ENCODE results near the gene MARCHF10. TPM values are rescaled to one million over a fixed set of nuclear protein-coding genes. Genes with fewer than 3 reads are reported as not detected.
A peak's percentile ranks its signal among the peaks of the same experiment; 100 is the strongest.
"Not testable (repeated sequence)": the region's sequence is repeated elsewhere in the genome, so short reads cannot be mapped to it uniquely, and the experiment has no call there.

MARCHF10 gene
- total and polyA plus RNA-seq, 2 experiments from 2014 or later: 1.8 to 2.1 TPM

DNA sequence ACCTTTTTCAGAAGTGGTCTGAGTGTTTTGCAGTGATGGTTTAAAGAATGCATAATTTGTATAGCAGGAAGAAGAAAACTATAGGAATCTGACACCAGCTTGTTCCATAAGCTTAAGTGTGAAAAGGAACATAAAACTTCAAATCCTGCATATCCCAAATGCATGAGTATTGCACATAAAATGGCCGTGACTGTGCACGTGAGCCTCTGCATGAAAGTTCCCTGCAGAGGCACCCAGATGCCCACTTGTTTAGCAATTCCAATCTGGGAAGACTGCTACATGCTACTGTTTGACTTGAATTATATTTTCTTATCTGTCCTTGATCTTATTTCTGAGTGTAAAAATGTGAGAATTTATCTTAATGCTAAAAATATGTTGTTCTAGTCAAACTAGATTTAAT is 21.5 kb downstream of the MARCHF10 start:
- Histone ChIP-seq H3K27ac (no peak overlapping the region), H3K79me2 (ENCODE audit: insufficient read depth) (no peaks in the 10 kb centered on the region), H3K27me3 (replicated peaks; ENCODE audit: insufficient read depth) (no peaks in the 10 kb centered on the region), H3K36me3 (ENCODE audit: low read depth) (no peaks in the 10 kb centered on the region), H3K4me2 (ENCODE audit: unreplicated experiment) (no peak overlapping the region), H3K9ac (no peak overlapping the region), H3K4me1 (ENCODE audit: insufficient read depth) (peaks cover 30% of the 10 kb centered on the region), H3K9me2 (ENCODE audit: insufficient read depth) (no peaks in the 10 kb centered on the region), H3K9me3 (ENCODE audit: low read depth) (no peaks in the 10 kb centered on the region), H4K20me1 (ENCODE audit: insufficient read depth) (no peaks in the 10 kb centered on the region), H3K4me3 (no peak overlapping the region), H2AFZ (no peak overlapping the region), H3F3A (ENCODE audit: insufficient read depth) (peaks cover 24% of the 10 kb centered on the region)
- DNase-seq: no peak
- no peak for TF ChIP-seq EZH2phosphoT487 (IDR thresholded peaks at IDR 0.05; ENCODE audit: insufficient read depth, low read depth)
- no peak for TF ChIP-seq EZH2 (IDR thresholded peaks at IDR 0.05; ENCODE audit: insufficient read depth, poor library complexity, severe bottlenecking)
- 88 to 92% methylated on average over 2 of the region's 2 CpGs for WGBS, 2 experiments (ENCODE audit: low coverage in 1 of 2, low lambda C conversion rate in 2 of 2, missing lambda C conversion rate in 2 of 2)
- in situ Hi-C loops (cut with MboI): no loop called here

DNA sequence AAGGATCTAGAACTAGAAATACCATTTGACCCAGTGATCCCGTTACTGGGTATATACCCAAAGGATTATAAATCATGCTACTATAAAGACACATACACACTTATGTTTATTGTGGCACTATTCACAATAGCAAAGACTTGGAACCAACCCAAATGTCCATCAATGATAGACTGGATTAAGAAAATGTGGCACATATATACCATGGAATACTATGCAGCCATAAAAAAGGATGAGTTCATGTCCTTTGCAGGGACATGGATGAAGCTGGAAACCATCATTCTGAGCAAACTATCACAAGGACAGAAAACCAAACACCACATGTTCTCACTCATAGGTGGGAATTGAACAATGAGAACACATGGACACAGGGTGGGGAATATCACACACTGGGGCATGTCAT is 22.1 kb downstream of the MARCHF10 start:
- H3K4me2 ChIP-seq (ENCODE audit: unreplicated experiment); H2AFZ ChIP-seq; H3K9me2 ChIP-seq (ENCODE audit: insufficient read depth); H3K36me3 ChIP-seq (ENCODE audit: low read depth); H3K27ac ChIP-seq; H4K20me1 ChIP-seq (ENCODE audit: insufficient read depth); H3K9ac ChIP-seq; H3K27me3 ChIP-seq (replicated peaks; ENCODE audit: insufficient read depth); in situ Hi-C loops (cut with MboI); DNase-seq; H3K79me2 ChIP-seq (ENCODE audit: insufficient read depth); H3K9me3 ChIP-seq (ENCODE audit: low read depth); H3K4me3 ChIP-seq: not testable (repeated sequence)
- peaks cover 31% of the 10 kb centered on the region for H3K4me1 ChIP-seq (ENCODE audit: insufficient read depth)
- WGBS, 2 experiments (ENCODE audit: low coverage in 1 of 2, low lambda C conversion rate in 2 of 2, missing lambda C conversion rate in 2 of 2): 50 to 52% methylated on average over 1 of the region's 1 CpG
- H3F3A ChIP-seq (ENCODE audit: insufficient read depth): peaks cover 24% of the 10 kb centered on the region

DNA sequence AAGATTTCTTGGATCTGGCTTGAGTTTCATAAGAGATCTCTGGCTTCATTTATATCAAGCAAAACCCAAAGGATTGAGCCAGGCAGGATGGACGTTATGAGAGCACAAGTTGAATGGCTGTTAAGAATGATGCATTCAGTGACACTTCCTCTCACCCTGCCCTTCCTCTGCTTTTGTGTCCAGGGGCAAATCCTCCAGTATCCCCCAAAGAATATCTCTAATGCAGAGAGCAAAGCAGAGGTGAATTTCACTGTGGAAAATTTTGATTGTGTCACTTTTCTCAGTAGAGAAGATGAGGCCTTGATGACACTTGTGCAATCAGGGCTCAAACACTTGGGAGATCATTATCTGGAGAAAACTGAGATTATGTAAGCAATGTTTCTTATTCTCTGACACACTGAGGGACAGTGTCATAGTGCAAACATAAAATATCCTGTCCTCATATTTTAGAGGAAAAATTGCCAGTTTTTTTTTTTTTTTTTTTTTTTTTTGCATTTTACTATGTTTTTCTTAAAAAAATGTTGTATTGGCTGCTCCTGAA is 25.3 kb downstream of the MARCHF10 start:
- Histone ChIP-seq H3K4me2 (ENCODE audit: unreplicated experiment) (no peak overlapping the region), H2AFZ (no peak overlapping the region), H3K79me2 (ENCODE audit: insufficient read depth) (no peaks in the 10 kb centered on the region), H3K27ac (no peak overlapping the region), H3F3A (ENCODE audit: insufficient read depth) (peaks cover 38% of the 10 kb centered on the region), H3K9me3 (ENCODE audit: low read depth) (no peaks in the 10 kb centered on the region), H3K9ac (no peak overlapping the region), H3K27me3 (replicated peaks; ENCODE audit: insufficient read depth) (no peaks in the 10 kb centered on the region), H3K4me3 (no peak overlapping the region), H4K20me1 (ENCODE audit: insufficient read depth) (no peaks in the 10 kb centered on the region), H3K9me2 (ENCODE audit: insufficient read depth) (no peaks in the 10 kb centered on the region), H3K36me3 (ENCODE audit: low read depth) (no peaks in the 10 kb centered on the region), H3K4me1 (ENCODE audit: insufficient read depth) (peaks cover 43% of the 10 kb centered on the region)
- in situ Hi-C loops (cut with MboI): no loop called here
- DNase-seq: no peak
- WGBS, 2 experiments (ENCODE audit: low coverage in 1 of 2, low lambda C conversion rate in 2 of 2, missing lambda C conversion rate in 2 of 2): 92 to 95% methylated on average over 1 of the region's 1 CpG
- TF ChIP-seq EZH2phosphoT487 (IDR thresholded peaks at IDR 0.05; ENCODE audit: insufficient read depth, low read depth): no peak
- no peak for TF ChIP-seq EZH2 (IDR thresholded peaks at IDR 0.05; ENCODE audit: insufficient read depth, poor library complexity, severe bottlenecking)

DNA sequence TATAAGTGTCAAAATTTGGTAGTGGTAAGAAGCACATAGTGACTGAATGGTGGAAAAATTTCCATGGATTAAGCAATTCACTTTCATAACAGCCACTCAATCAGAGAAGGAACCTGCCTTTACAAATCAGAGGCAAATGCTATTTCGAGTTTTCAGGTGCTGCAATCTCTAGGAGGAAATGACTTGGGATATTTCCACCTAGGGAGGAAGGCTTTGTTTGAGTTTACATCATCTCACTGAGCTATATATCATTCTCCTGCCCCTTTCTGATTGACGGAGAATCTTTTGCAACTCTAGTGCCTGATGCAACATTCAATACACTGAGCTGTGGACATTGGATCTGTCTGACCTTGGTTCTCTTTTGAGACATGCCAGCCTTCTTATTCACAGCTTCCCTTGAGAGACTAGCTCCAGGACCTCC is 26.3 kb downstream of the MARCHF10 start:
- no peaks in the 10 kb centered on the region for H3K27me3 ChIP-seq (replicated peaks; ENCODE audit: insufficient read depth)
- peak; percentile 57 for DNase-seq
- peak overlapping the region; percentile 39 for H3K4me2 ChIP-seq (ENCODE audit: unreplicated experiment)
- no peak overlapping the region for H3K4me3 ChIP-seq
- peaks cover 38% of the 10 kb centered on the region for H3F3A ChIP-seq (ENCODE audit: insufficient read depth)
- H4K20me1 ChIP-seq (ENCODE audit: insufficient read depth): no peaks in the 10 kb centered on the region
- H3K79me2 ChIP-seq (ENCODE audit: insufficient read depth): no peaks in the 10 kb centered on the region
- TF ChIP-seq EZH2phosphoT487 (IDR thresholded peaks at IDR 0.05; ENCODE audit: insufficient read depth, low read depth) (no peak), EZH2 (IDR thresholded peaks at IDR 0.05; ENCODE audit: insufficient read depth, poor library complexity, severe bottlenecking) (no peak)
- no peak overlapping the region for H2AFZ ChIP-seq
- no peak overlapping the region for H3K9ac ChIP-seq
- peaks cover 38% of the 10 kb centered on the region for H3K4me1 ChIP-seq (ENCODE audit: insufficient read depth)
- H3K36me3 ChIP-seq (ENCODE audit: low read depth): no peaks in the 10 kb centered on the region
- peak overlapping the region; percentile 49 for H3K27ac ChIP-seq
- in situ Hi-C loops (cut with MboI): no loop called here
- WGBS, 2 experiments (ENCODE audit: low coverage in 1 of 2, low lambda C conversion rate in 2 of 2, missing lambda C conversion rate in 2 of 2): 83 to 85% methylated on average over 2 of the region's 2 CpGs
- no peaks in the 10 kb centered on the region for H3K9me2 ChIP-seq (ENCODE audit: insufficient read depth)
- no peaks in the 10 kb centered on the region for H3K9me3 ChIP-seq (ENCODE audit: low read depth)

DNA sequence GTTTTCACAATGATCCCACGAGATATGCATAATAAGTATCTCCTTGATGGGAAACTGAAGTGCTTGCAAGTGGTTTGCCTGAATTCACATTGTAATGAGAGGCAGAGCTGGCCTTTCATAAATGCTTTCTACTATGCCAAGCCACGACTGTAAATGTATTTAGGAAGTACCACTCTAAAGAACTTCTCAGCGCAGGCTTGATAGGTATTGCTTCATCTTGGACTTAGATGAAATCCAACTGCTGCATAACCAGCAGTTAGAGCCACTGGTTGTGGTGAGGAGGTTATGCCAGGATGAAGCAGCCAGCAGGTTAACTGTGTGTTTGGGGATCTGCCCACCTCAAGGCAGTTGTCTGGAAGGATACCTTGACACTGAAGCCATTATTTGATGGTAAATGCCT is 26.8 kb downstream of the MARCHF10 start:
- no peaks in the 10 kb centered on the region for H4K20me1 ChIP-seq (ENCODE audit: insufficient read depth)
- H3K4me3 ChIP-seq: no peak overlapping the region
- WGBS, 2 experiments (ENCODE audit: low coverage in 1 of 2, low lambda C conversion rate in 2 of 2, missing lambda C conversion rate in 2 of 2): 83 to 86% methylated on average over 3 of the region's 3 CpGs
- H3F3A ChIP-seq (ENCODE audit: insufficient read depth): peaks cover 38% of the 10 kb centered on the region
- H3K79me2 ChIP-seq (ENCODE audit: insufficient read depth): no peaks in the 10 kb centered on the region
- H2AFZ ChIP-seq: peak overlapping the region; percentile 1; the same call in 1 of the 2 replicates
- peak overlapping the region; percentile 49 for H3K27ac ChIP-seq
- in situ Hi-C loops (cut with MboI): no loop called here
- H3K4me2 ChIP-seq (ENCODE audit: unreplicated experiment): peak overlapping the region; percentile 39
- peaks cover 38% of the 10 kb centered on the region for H3K4me1 ChIP-seq (ENCODE audit: insufficient read depth)
- H3K27me3 ChIP-seq (replicated peaks; ENCODE audit: insufficient read depth): no peaks in the 10 kb centered on the region
- no peak for TF ChIP-seq EZH2 (IDR thresholded peaks at IDR 0.05; ENCODE audit: insufficient read depth, poor library complexity, severe bottlenecking)
- TF ChIP-seq EZH2phosphoT487 (IDR thresholded peaks at IDR 0.05; ENCODE audit: insufficient read depth, low read depth): no peak
- H3K9me3 ChIP-seq (ENCODE audit: low read depth): no peaks in the 10 kb centered on the region
- H3K9me2 ChIP-seq (ENCODE audit: insufficient read depth): no peaks in the 10 kb centered on the region
- no peaks in the 10 kb centered on the region for H3K36me3 ChIP-seq (ENCODE audit: low read depth)
- no peak overlapping the region for H3K9ac ChIP-seq
- DNase-seq: peak; percentile 64
